Activated naive CD8-positive, alpha-beta T cell treated with anti-CD3 and anti-CD28 coated beads, Interleukin-2, amount 10 ng/mL, durations not matched to agents 7 days and 5 days (primary cell): ENCODE data around the gene HNRNPDL. TPM values are rescaled to one million over a fixed set of nuclear protein-coding genes. Genes with fewer than 3 reads are reported as not detected.
"Not testable (repeated sequence)": the region's sequence is repeated elsewhere in the genome, so short reads cannot be mapped to it uniquely, and the experiment has no call there.

ENCODE experiments used
- ATAC-seq: fragments of 150-1000 bp; cut with Tn5 transposase; one replicate; pipeline ENCODE4 v1.10.0; 2021; ENCODE audit warnings: low read depth, moderate library complexity
- POLR2A ChIA-PET: fragments of 350-600 bp; sonication (Branson Sonifier 250); formaldehyde crosslinking; loops from one replicate; lab custom pipeline; 2021; ENCODE audit warnings: antibody characterized with exemption; lab: Charles Lee
- DNase-seq: peaks from one replicate; pipeline ENCODE4 v3.0.0; 2021
- H3K27ac Mint-ChIP-seq: one replicate; pipeline ENCODE4 v1.8.0; 2022; ENCODE audit warnings: mild to moderate bottlenecking, mixed read lengths
- H3K27me3 Mint-ChIP-seq: one replicate; pipeline ENCODE4 v1.8.0; 2022; ENCODE audit warnings: mild to moderate bottlenecking, moderate library complexity, mixed read lengths
- H3K36me3 Mint-ChIP-seq: one replicate; pipeline ENCODE4 v1.8.0; 2021; ENCODE audit warnings: mild to moderate bottlenecking, mixed read lengths
- H3K4me1 Mint-ChIP-seq: one replicate; pipeline ENCODE4 v1.8.0; 2021; ENCODE audit warnings: mixed read lengths
- H3K4me3 Mint-ChIP-seq: one replicate; pipeline ENCODE4 v1.8.0; 2022; ENCODE audit warnings: mild to moderate bottlenecking, moderate library complexity, mixed read lengths
- H3K9me3 Mint-ChIP-seq: one replicate; pipeline ENCODE4 v1.8.0; 2021; ENCODE audit warnings: mixed read lengths
- total RNA-seq, 2 experiments: library from RNA; stranded (reverse); gene quantifications; one replicate each; pipeline ENCODE4 v1.2.3, GENCODE V29; 2021

The HNRNPDL gene
- total RNA-seq, 2 experiments from 2014 or later: 319 to 331 TPM

DNA sequence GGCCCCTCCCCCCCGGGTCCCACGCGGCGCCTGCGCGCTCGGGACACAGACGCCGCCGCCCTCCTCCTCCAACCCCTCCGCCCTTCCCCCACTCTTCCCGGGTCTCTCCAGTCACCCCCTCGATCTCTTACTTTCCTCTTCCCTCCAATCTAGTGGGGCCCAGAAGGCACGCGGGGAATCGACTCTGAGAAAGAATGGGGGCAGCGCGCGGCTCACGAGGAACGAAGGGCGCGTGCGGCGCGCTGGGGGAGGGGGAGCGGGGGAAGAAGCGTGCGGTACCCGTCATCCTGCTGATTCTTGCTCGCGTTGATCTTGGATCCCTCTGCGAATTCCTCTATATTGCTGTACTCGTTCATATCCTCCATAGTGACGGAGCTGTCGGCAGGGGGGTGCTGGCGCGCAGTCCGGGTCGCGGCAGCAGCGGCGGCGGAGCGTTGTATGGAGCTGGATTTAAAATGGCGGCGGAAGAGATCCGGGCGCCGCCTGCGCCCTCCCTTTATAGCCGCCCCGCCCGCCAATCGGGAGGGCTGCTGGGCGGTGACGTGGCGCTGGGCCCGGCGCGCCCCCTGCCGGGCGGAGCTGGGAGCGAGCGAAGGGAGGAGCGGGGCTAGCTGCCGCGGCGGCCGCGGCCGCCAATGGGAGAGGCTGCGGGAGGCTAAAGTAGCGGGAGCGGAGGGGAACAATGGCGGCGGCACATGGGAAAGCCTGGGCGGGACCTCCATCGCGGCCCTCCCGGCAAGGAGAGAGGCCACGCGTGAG lies 1.1 kb downstream of the HNRNPDL start:
- peaks cover 55% of the 10 kb centered on the region for H3K4me1 Mint-ChIP-seq
- peak overlapping the region; percentile 98 for H3K4me3 Mint-ChIP-seq
- H3K36me3 Mint-ChIP-seq: peaks cover 57% of the 10 kb centered on the region
- no peaks in the 10 kb centered on the region for H3K27me3 Mint-ChIP-seq
- POLR2A ChIA-PET: interaction anchor here (0.7 to 5.5 kb wide), 26 partner anchors 9 to 1026 kb away, joined by 3 to 95 read pairs (median 4); partner anchors contain the start of genes COPS4, COQ2, HELQ and HNRNPD
- H3K9me3 Mint-ChIP-seq: no peaks in the 10 kb centered on the region
- ATAC-seq (peak; percentile 59), DNase-seq (peak; percentile 99)
- H3K27ac Mint-ChIP-seq: peak overlapping the region; percentile 95

DNA sequence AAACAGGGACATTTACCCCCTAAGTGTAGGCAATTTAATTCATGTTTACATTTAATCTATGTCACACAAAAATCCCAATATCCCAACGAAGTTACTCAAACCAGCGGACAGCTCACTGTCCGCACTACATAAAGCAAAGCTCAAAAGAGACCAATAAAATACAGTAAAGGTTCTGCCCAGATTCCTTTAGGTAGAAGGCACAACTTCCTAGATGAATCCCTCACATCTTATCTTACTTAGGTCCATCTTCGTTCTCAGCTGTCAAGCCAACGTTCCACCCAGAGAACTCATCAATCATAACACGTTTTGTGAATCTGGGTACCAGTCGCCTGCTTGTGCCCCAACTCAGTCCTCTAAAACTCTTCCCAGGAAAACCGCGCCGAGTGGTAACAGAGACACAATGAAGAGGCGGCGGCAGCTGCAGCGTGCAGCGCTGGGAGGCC lies 1.7 kb downstream of the HNRNPDL start:
- ATAC-seq: no peak
- H3K27ac Mint-ChIP-seq: peak overlapping the region; percentile 95
- peaks cover 51% of the 10 kb centered on the region for H3K4me1 Mint-ChIP-seq

DNA sequence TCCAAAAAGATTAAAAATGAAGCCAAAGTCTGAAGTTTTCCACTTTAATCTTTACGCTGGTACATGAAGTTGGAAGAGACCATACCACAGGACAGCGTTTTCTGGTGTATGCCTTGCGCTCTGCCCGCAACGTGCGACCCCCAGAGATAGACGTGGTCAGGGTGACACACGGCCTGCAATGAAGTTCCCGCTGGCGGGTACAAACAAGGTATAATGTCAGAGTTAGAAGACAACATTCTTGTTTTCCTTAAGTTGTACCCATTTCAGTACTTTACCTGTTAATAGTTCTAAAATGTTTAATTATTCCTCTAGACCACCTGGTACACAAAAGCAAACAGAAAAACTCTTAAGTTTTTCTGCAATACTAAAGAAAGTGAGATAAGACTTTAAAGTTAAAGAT lies 4.8 kb downstream of the HNRNPDL start:
- Mint-ChIP-seq H3K4me1 (peaks cover 41% of the 10 kb centered on the region), H3K36me3 (peaks cover 63% of the 10 kb centered on the region), H3K27ac (no peak overlapping the region), H3K4me3 (no peak overlapping the region), H3K27me3 (no peaks in the 10 kb centered on the region), H3K9me3 (no peaks in the 10 kb centered on the region)
- no peak for DNase-seq
- POLR2A ChIA-PET: no interaction called here
- ATAC-seq: no peak

More for the DNA sequence above, 1.7 kb downstream of the HNRNPDL start:
- H3K36me3 Mint-ChIP-seq: peaks cover 58% of the 10 kb centered on the region
- no peaks in the 10 kb centered on the region for H3K27me3 Mint-ChIP-seq
- peak overlapping the region; percentile 98 for H3K4me3 Mint-ChIP-seq
- POLR2A ChIA-PET: interaction anchor here (0.7 to 5.5 kb wide), 11 partner anchors 9 to 583 kb away, joined by 3 to 95 read pairs (median 7); partner anchors contain the start of genes HNRNPD, LIN54 and SCD5
- H3K9me3 Mint-ChIP-seq: no peaks in the 10 kb centered on the region
- no peak for DNase-seq

DNA sequence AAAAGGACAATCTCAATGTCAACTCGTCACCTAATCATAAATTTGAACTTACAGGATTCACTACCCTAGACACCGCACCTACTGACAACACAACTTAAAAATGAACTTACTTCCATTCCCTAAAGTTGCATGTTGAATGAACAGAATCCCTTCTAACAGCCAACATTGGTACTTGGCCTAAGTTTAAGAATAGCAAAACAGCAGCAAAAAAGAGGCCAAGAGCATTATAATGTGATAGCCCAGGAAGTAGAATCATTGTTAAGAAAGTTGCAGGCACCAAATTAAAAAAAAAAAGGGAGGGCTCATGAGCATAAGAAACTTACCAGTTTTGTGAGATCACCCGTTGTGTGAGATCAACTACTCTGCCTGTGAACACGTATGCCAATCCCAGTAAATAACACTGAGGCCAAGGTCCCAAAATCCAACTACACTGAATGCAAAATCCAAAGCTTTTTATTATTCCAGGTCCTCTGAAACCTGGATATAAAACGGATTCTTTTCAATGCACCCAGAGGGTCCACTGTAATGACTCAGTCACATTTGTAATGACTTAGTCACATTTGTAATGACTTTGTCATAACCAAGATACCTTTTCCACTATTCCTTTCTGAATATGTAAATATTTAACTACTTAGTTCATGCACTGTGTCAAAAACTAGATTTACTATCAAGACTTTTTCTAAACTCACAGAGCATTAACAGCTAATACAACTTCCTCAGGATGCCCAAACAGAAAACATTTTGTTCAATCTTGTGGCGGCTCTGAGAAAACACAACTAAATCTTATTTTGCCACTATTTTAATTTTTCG lies 6.8 kb downstream of the HNRNPDL start:
- H3K4me3 Mint-ChIP-seq: no peak overlapping the region
- no peak for ATAC-seq

DNA sequence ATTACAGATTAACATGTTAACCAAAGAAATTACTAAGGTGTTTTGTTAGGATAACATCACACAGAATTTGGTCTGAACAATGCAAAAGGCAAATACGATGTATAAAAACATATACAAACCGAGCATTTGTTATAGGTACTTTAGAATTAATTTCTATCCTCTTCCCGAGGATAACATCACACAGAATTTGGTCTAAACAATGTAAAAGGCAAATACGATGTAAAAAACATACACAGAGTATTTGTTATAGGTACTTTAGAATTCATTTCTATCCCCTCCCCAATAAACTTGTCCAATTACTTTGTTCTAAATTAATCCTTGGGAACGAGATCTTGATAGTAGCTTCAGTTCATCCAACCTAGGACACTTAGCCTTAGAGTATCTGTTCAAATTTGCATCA lies 7.6 kb downstream of the HNRNPDL start:
- Mint-ChIP-seq H3K4me1 (peaks cover 35% of the 10 kb centered on the region), H3K36me3 (peaks cover 51% of the 10 kb centered on the region), H3K27me3 (peaks cover 7% of the 10 kb centered on the region), H3K9me3 (no peaks in the 10 kb centered on the region), H3K27ac (no peak overlapping the region), H3K4me3 (no peak overlapping the region)
- ATAC-seq: no peak
- POLR2A ChIA-PET: interaction anchor here (0.6 to 2.4 kb wide), 3 partner anchors 49 to 467 kb away, joined by 4 to 13 read pairs (median 6); partner anchors contain the start of gene HNRNPD
- no peak for DNase-seq

More for the DNA sequence above, 6.8 kb downstream of the HNRNPDL start:
- Mint-ChIP-seq H3K27me3 (no peaks in the 10 kb centered on the region), H3K27ac (no peak overlapping the region), H3K9me3 (no peaks in the 10 kb centered on the region), H3K4me1 (peaks cover 41% of the 10 kb centered on the region), H3K36me3 (peaks cover 59% of the 10 kb centered on the region)
- POLR2A ChIA-PET: interaction anchor here (1.5 to 1.7 kb wide), 2 partner anchors 49 to 62 kb away, joined by 6 to 12 read pairs; partner anchors contain the start of gene HNRNPD
- DNase-seq: no peak

DNA sequence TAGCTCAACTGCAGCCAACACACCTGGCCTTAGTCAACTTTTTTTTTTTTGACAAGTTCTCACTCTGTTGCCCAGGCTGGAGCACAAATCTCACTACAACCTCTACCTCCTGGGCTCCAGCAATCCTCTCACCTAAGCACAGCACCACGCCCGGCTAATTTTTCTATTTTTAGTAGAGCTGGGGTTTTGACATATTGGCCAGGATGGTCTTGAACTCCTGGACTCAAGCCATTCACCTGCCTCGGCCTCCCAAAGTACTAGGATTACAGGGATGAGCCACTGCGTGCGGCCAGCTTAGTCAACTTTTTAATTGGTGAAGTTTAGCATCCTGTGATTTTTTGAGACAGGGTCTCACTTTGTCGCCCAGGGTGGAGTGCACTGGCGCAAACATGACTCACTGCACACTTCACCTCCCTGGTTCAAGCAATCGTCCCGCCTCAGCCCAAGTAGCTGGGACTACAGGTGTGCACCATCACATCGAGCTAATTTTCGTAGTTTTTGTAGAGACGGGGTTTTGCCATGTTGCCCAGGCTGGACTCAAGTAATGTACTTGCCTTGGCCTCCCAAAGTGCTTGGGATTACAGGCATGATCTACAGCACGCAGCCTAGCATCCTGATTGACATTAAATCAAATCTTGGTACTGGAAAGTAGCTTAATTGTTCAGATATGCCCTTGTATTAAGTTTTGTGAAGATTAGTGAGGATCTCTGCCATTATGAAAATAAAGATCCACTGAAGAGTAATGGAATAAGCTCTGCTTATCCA lies 8.3 kb downstream of the HNRNPDL start:
- DNase-seq (no peak), ATAC-seq (no peak)
- Mint-ChIP-seq H3K4me3 (no peak overlapping the region), H3K27me3 (peaks cover 12% of the 10 kb centered on the region), H3K4me1 (peaks cover 29% of the 10 kb centered on the region), H3K27ac (no peak overlapping the region), H3K36me3 (peaks cover 45% of the 10 kb centered on the region), H3K9me3 (no peaks in the 10 kb centered on the region)
- POLR2A ChIA-PET: interaction anchor here (0.6 to 2.4 kb wide), 6 partner anchors 48 to 756 kb away, joined by 3 to 13 read pairs (median 4); partner anchors contain the start of gene HNRNPD

DNA sequence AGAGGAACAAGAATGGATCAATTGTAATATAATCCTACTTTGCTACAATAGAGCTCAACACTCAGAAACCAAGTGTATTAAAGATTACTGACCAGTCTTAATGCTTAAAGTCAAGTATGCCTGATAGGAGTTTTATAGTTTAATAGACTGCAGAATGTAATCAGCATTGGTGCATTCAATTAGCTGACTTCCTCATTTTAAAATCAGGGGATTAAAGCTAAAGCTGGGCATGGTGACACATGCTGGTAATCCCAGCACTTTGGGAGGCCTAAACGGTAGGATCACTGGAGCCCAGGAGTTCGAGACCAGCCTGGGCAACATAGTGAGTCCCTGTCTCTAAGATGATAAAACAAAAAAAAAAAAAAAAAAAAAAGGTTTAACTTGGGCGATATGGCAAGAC lies 10.8 kb downstream of the HNRNPDL start:
- peaks cover 25% of the 10 kb centered on the region for H3K36me3 Mint-ChIP-seq

DNA sequence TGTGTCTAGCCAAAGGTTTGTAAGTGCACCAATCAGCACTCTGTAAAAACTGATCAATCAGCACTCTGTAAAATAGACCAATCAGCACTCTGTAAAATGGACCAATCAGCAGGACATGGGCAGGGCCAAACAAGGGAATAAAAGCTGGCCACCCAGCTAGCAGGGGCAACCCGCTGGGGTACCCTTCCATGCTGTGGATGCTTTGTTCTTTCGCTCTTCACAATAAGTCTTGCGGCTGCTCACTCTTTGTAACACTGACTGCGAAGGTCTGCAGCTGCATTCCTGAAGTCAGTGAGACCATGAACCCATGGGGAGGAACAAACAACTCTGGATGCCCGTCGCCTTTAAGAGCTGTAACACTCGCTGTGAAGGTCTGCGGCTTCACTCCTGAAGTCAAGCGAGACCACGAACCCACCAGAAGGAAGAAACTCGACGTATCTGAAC lies 14.3 kb downstream of the HNRNPDL start:
- H3K4me3 Mint-ChIP-seq: peak overlapping the region; percentile 37
- no peak overlapping the region for H3K27ac Mint-ChIP-seq
- H3K9me3 Mint-ChIP-seq: no peaks in the 10 kb centered on the region
- H3K27me3 Mint-ChIP-seq: peaks cover 28% of the 10 kb centered on the region
- peaks cover 9% of the 10 kb centered on the region for H3K4me1 Mint-ChIP-seq
- POLR2A ChIA-PET: interaction anchor here (1.2 kb wide), 1 partner anchor 42 kb away, joined by 4 read pairs; the partner anchor contains the start of gene HNRNPD
- no peak for ATAC-seq
- peaks cover 3% of the 10 kb centered on the region for H3K36me3 Mint-ChIP-seq
- no peak for DNase-seq

More for the DNA sequence above, 10.8 kb downstream of the HNRNPDL start:
- H3K4me1 Mint-ChIP-seq: peaks cover 20% of the 10 kb centered on the region
- H3K27ac Mint-ChIP-seq: no peak overlapping the region
- peaks cover 22% of the 10 kb centered on the region for H3K27me3 Mint-ChIP-seq
- H3K9me3 Mint-ChIP-seq: no peaks in the 10 kb centered on the region
- no peak for DNase-seq
- no peak for ATAC-seq
- POLR2A ChIA-PET: interaction anchor here (0.7 to 2.3 kb wide), 4 partner anchors 10 to 57 kb away, joined by 3 to 20 read pairs (median 6); partner anchors contain the start of gene HNRNPDL
- H3K4me3 Mint-ChIP-seq: no peak overlapping the region

DNA sequence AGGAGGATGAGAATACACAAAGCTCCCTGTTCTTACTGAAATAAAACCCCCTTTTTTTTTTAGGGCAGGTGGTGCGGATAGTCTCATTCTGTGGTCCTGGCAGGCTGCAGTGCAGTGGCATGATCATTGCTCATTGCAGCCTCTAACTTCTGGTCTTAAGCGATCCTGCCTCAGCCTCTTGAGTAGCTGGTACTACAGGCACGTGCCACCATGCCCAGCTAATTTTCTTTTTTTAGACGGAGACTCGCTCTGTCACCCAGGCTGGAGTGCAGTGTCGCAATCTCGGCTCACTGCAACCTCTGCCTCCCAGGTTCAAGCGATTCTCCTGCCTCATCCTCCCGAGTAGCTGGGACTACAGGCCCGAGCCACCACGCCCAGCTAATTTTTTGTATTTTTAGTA lies 15.2 kb downstream of the HNRNPDL start:
- H3K9me3 Mint-ChIP-seq, H3K4me3 Mint-ChIP-seq, H3K36me3 Mint-ChIP-seq, DNase-seq, POLR2A ChIA-PET, ATAC-seq, H3K4me1 Mint-ChIP-seq, H3K27ac Mint-ChIP-seq: not testable (repeated sequence)
- H3K27me3 Mint-ChIP-seq: peaks cover 30% of the 10 kb centered on the region

DNA sequence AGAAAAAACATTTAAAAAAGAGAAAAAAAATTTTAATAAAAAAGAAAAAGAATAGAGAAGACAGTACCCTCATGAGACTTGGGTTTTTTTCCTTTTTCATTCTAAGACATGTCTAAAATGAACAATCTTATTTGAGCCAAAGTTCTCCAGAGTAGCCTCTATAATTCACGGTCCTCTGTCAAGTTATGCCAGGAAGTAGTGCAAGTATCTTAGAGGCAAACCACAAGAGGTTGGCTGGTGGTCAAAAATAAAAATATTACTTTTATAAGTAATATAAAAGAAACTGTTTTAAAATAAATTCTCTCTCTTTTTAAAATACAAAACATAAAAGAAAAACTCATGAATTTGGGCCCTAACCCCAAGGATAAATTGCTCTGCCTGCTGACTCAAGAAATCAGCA lies 26.5 kb downstream of the HNRNPDL start:
- ATAC-seq (no peak), DNase-seq (no peak)
- Mint-ChIP-seq H3K4me3 (no peak overlapping the region), H3K27me3 (peaks cover 14% of the 10 kb centered on the region), H3K9me3 (no peaks in the 10 kb centered on the region), H3K36me3 (peaks cover 1% of the 10 kb centered on the region), H3K4me1 (peaks cover 1% of the 10 kb centered on the region), H3K27ac (no peak overlapping the region)
- POLR2A ChIA-PET: no interaction called here

DNA sequence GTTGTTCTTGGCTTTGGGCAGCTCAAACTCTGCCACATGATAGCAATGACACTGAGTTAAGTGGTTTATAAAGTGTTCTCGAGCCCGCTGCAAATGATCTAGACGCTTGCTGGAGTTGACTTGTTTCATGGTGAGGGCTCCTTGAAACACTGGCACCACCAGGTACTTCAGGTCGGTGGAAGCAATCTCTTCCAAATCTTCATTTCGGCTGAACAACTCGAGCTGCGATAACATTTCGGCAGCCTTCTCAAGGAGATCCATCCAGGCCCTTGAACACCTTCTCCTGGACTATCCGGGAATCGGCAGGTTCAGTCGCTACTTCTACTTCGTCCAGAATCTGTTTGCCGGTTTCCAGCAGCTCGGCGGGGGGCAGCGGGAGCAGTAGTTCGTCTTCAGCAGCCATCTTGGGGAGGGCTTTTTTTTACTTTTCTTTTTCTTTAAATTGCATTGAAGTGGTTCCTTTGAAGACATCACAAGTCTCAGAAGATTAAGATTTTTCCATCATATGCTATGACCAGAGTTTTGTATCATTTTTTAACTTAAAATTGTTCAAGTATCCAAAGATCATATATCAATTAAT lies 28.0 kb downstream of the HNRNPDL start:
- POLR2A ChIA-PET: no interaction called here
- H3K27me3 Mint-ChIP-seq: peaks cover 17% of the 10 kb centered on the region
- peaks cover 1% of the 10 kb centered on the region for H3K36me3 Mint-ChIP-seq
- no peak for DNase-seq
- no peak overlapping the region for H3K4me3 Mint-ChIP-seq
- ATAC-seq: no peak
- no peak overlapping the region for H3K27ac Mint-ChIP-seq
- H3K4me1 Mint-ChIP-seq: peaks cover 1% of the 10 kb centered on the region
- no peaks in the 10 kb centered on the region for H3K9me3 Mint-ChIP-seq

DNA sequence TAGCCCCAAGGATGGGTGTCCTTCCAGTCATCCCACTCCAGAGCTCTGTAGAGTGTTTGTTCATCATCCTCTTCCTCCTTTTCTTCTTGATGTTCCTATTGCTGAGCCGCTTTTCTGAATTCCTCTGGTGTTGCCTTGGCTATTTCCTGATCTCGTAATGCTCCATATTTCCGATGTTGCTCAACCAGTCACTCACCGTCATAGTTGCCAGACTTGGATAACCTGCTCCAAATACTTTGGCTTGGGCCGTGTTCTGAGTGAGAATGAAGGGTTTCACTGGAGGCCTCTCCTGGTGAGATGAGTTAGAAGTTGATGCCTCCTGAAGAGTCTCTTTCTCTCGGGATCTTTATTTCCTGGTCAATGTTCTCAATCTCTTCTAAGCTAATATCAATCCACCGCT lies 28.7 kb downstream of the HNRNPDL start:
- Mint-ChIP-seq H3K4me3 (no peak overlapping the region), H3K27ac (no peak overlapping the region), H3K36me3 (peaks cover 1% of the 10 kb centered on the region), H3K9me3 (no peaks in the 10 kb centered on the region), H3K4me1 (peaks cover 1% of the 10 kb centered on the region), H3K27me3 (peaks cover 17% of the 10 kb centered on the region)
- ATAC-seq (no peak), DNase-seq (no peak)
- POLR2A ChIA-PET: no interaction called here
